ENCODE measurements around the gene AGPS.

The AGPS gene

GRCh38 chr2:177588671-177589070, 196.1 kb downstream of the AGPS start:
- no peak for DNase-seq (ENCODE audit: low read depth in 2 of 2)
- H3K4me3 ChIP-seq (replicated peaks in 1 of 2; ENCODE audit: low read depth in 2 of 2, low read length in 2 of 2) = no peak overlapping the region
- no peak for TF ChIP-seq CTCF (IDR thresholded peaks at IDR 0.05; ENCODE audit: low read depth, low read length)

- TF ChIP-seq CTCF (IDR thresholded peaks at IDR 0.05; ENCODE audit: low read depth, low read length) = no peak
- no peak for DNase-seq (ENCODE audit: low read depth in 2 of 2)
- no peak overlapping the region for H3K4me3 ChIP-seq (replicated peaks in 1 of 2; ENCODE audit: low read depth in 2 of 2, low read length in 2 of 2)
Measured at GRCh38 chr2:177589186-177589585, 196.6 kb downstream of the AGPS start.

GRCh38 chr2:177592397-177592796, 199.8 kb downstream of the AGPS start:
- DNase-seq (ENCODE audit: low read depth in 2 of 2) = no peak
- no peak overlapping the region for H3K4me3 ChIP-seq (replicated peaks in 1 of 2; ENCODE audit: low read depth in 2 of 2, low read length in 2 of 2)
- TF ChIP-seq CTCF (IDR thresholded peaks at IDR 0.05; ENCODE audit: low read depth, low read length) = no peak

GRCh38 chr2:177592945-177593344, 200.4 kb downstream of the AGPS start:
- H3K4me3 ChIP-seq (replicated peaks in 1 of 2; ENCODE audit: low read depth in 2 of 2, low read length in 2 of 2) = no peak overlapping the region
- no peak for DNase-seq (ENCODE audit: low read depth in 2 of 2)
- TF ChIP-seq CTCF (IDR thresholded peaks at IDR 0.05; ENCODE audit: low read depth, low read length) = no peak

- no peak for DNase-seq (ENCODE audit: low read depth in 2 of 2)
- no peak overlapping the region for H3K4me3 ChIP-seq (replicated peaks in 1 of 2; ENCODE audit: low read depth in 2 of 2, low read length in 2 of 2)
- TF ChIP-seq CTCF (IDR thresholded peaks at IDR 0.05; ENCODE audit: low read depth, low read length) = no peak
Measured at GRCh38 chr2:177593402-177593801, 200.8 kb downstream of the AGPS start.
